Stomach (tissue), 9 donors: ENCODE results near the gene RERE. TPM values are rescaled to one million over a fixed set of nuclear protein-coding genes. Genes with fewer than 3 reads are reported as not detected.

Experiments
- DNase-seq, 2 donors: peaks; one replicate each; pipeline versions ENCODE4 v3.0.0 to v3.0.0-alpha.2; 2013 to 2019
- H3K27ac ChIP-seq, 5 donors: fragments of 200-600 bp in 4 of 5; sonication (generic) in 4 of 5; one replicate each; pipeline ENCODE4 v1.5.1; 2013 to 2019; ENCODE audit warnings: mild to moderate bottlenecking in 1 of 5, moderate library complexity in 1 of 5
- H3K27me3 ChIP-seq, 3 donors: fragments of 200-600 bp; sonication (generic); one replicate each; pipeline ENCODE4 v1.5.1; 2017 to 2019; ENCODE audit warnings: mixed run types in 1 of 3
- H3K36me3 ChIP-seq, 4 donors: fragments of 200-600 bp; sonication (generic); 1 replicate in 3 of 4; 2 replicates in 1 of 4; pipeline ENCODE4 v1.5.1; 2016 to 2019
- H3K4me1 ChIP-seq, 4 donors: fragments of 200-600 bp; sonication (generic); one replicate each; pipeline ENCODE4 v1.5.1; 2016 to 2019
- H3K4me3 ChIP-seq, 4 donors: fragments of 200-600 bp; sonication (generic) in 3 of 4; one replicate each; pipeline ENCODE4 v1.5.1; 2016 to 2019; ENCODE audit warnings: mild to moderate bottlenecking in 1 of 4
- H3K9me3 ChIP-seq, 4 donors: fragments of 200-600 bp; sonication (generic); one replicate each; pipeline ENCODE4 v1.5.1; 2016 to 2019
- EP300 ChIP-seq: sonication (generic); formaldehyde crosslinking; IDR thresholded peaks from one replicate; pipeline ENCODE4 v1.6.1; 2017; ENCODE audit warnings: antibody characterized with exemption
- POLR2A ChIP-seq, 4 donors: fragments of 450-650 bp; IDR thresholded peaks; one replicate each; pipeline ENCODE4 v1.6.1; 2016; ENCODE audit warnings: antibody characterized with exemption in 4 of 4, control low read depth in 2 of 4, mild to moderate bottlenecking in 1 of 4, moderate library complexity in 1 of 4
- POLR2AphosphoS5 ChIP-seq, 3 donors: sonication (generic); formaldehyde crosslinking; IDR thresholded peaks; one replicate each; pipeline ENCODE4 v1.6.1; 2016; ENCODE audit warnings: antibody characterized with exemption in 3 of 3
- WGBS, 5 donors: extraction: QIAGEN DNeasy Blood & Tissue Kit in 3 of 5; methylation state at CpG; one replicate each; pipeline versions ENCODE4 v1.1.5 to v1.1.7; 2013 to 2018; 5-methylcytosine and 5-hydroxymethylcytosine counted together
- intact Hi-C: fragments of 100-400 bp; cut with DNase I; formaldehyde crosslinking; loops from one replicate; pipeline ENCODE4 v1.15.1; 2023; ENCODE audit warnings: low total_unique reads
- polyA plus RNA-seq, 3 donors: library from polyadenylated mRNA; stranded (reverse); fragments of 200-250 nt; gene quantifications; one replicate each; pipeline ENCODE4 v1.2.3, GENCODE V29; 2013
- total RNA-seq, 5 donors: library from RNA; depleted of rRNA; stranded (reverse); fragments of >200 nt; gene quantifications; one replicate each; pipeline versions ENCODE4 v1.1.0 to v1.2.3, GENCODE V29; 2014 to 2016
- TF ChIP-seq, protein P1 (sequence below), 7 experiments: fragments of 450-650 bp in 4 of 7; fragments of 200-600 bp in 3 of 7; sonication (generic) in 3 of 7; IDR thresholded peaks; one replicate each; pipeline ENCODE4 v1.5.1; 2016 to 2019; ENCODE audit warnings: antibody characterized with exemption in 7 of 7, control low read depth in 2 of 7, mild to moderate bottlenecking in 1 of 7
- donor health status: healthy with polysubstance abuse.
- donor health status: Bipolar disorder and iron deficiency.
- donor health status: healthy.

Gene RERE
- total and polyA plus RNA-seq, 8 donors: 15.6 to 198 (median 79.3) TPM

DNA sequence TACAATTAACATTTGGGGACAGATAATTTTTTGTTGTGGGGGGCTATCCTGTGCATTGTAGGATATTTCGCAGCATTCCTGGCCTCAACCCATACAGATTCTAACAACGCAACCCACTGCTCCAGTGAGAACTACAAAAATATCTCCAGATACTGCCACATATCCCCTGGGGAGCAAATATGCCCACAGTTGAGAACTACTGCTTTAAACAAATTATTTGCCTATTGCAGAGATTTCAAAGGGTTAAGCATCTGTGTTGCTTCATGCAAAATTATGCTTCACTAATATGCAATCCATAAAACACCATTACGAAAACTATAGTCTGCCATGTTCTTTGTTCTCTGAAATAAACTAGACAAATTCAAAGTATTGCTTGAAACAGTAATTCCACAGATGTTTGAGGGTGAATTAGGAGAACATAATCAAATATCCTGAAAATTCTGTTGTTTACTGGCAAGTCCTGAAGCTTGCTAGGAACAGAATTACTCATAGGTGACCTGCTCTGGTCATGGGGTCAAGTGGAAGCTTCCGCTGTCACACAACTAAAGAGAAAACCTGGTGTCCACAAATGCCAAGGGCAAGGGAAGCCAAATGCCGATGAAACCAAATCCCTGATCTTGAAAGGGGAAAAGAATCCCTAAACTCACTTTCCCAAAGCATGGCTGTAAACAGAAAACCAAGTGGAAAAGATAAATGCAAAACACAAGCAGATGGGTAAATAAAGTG, 149.4 kb downstream of the RERE start:
- TF ChIP-seq, protein P1, sequence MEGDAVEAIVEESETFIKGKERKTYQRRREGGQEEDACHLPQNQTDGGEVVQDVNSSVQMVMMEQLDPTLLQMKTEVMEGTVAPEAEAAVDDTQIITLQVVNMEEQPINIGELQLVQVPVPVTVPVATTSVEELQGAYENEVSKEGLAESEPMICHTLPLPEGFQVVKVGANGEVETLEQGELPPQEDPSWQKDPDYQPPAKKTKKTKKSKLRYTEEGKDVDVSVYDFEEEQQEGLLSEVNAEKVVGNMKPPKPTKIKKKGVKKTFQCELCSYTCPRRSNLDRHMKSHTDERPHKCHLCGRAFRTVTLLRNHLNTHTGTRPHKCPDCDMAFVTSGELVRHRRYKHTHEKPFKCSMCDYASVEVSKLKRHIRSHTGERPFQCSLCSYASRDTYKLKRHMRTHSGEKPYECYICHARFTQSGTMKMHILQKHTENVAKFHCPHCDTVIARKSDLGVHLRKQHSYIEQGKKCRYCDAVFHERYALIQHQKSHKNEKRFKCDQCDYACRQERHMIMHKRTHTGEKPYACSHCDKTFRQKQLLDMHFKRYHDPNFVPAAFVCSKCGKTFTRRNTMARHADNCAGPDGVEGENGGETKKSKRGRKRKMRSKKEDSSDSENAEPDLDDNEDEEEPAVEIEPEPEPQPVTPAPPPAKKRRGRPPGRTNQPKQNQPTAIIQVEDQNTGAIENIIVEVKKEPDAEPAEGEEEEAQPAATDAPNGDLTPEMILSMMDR (IDR thresholded peaks at IDR 0.05): no peak
- TF ChIP-seq EP300: no peak
- TF ChIP-seq POLR2AphosphoS5 (IDR thresholded peaks at IDR 0.05): no peak
- TF ChIP-seq POLR2A (IDR thresholded peaks at IDR 0.05): no peak
- Histone ChIP-seq H3K36me3 (no peaks in the 10 kb centered on the region), H3K27ac (peak overlapping the region in 1 of 5 donors; percentile 18), H3K9me3 (no peaks in the 10 kb centered on the region), H3K4me3 (no peak overlapping the region), H3K27me3 (no peaks in the 10 kb centered on the region), H3K4me1 (peaks cover 62 to 94% (median 80%) of the 10 kb centered on the region in 4 donors)
- intact Hi-C loops: loop anchor here (10.0 kb wide), 1 partner anchor 103 kb away; no protein-coding TSS in a partner anchor
- 79 to 85% (median 83%) methylated on average over 5 of the region's 5 CpGs for WGBS, 5 donors
- no peak for DNase-seq

DNA sequence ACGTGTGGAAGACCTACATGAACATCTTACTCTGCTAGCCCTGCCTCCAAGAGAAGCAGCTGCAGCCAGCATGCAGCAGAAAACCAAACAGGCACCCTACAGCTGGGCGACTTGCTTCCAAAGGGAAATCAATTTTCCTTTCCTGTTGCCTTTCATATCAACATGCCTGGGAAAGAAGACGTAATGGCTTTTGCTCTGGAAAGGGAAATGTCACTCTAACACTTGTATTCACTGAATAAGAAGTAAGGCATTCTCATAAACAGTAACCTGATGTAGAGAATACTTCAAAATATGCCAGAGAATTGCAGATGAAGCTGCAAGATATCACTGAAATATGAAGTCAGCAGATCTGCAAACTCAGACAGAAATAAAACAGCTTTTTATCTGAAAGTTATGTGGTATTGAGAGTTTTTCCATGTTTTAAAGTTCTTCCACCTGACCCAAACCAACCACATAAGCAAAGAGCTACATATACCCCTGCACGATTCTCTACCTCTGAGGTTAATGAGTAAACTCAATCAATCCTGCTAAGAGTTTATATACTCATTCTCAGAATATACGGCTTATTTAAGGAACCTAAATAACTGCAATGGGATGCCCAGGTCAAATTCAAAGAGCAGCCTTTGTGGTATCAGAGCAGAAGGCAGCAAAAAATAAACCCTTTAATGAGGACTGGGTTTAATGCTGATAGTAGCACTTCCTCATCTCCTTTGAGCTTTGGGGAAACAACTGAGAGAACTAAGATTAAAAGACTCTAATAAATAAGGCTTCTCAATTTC, 150.9 kb downstream of the RERE start:
- H3K9me3 ChIP-seq: no peaks in the 10 kb centered on the region
- no peaks in the 10 kb centered on the region for H3K27me3 ChIP-seq
- peak in 1 of 2 donors; percentile 60 for DNase-seq
- H3K27ac ChIP-seq: peak overlapping the region in 2 of 5 donors; percentile 8 to 40
- H3K36me3 ChIP-seq: no peaks in the 10 kb centered on the region
- H3K4me3 ChIP-seq: no peak overlapping the region
- WGBS, 5 donors: 17 to 28% (median 25%) methylated on average over 5 of the region's 5 CpGs
- H3K4me1 ChIP-seq: peaks cover 64 to 93% (median 86%) of the 10 kb centered on the region in 4 donors
- intact Hi-C loops: loop anchor here (10.0 kb wide), 1 partner anchor 102 kb away; no protein-coding TSS in a partner anchor
- TF ChIP-seq POLR2AphosphoS5 (IDR thresholded peaks at IDR 0.05) (no peak), POLR2A (IDR thresholded peaks at IDR 0.05) (no peak)

DNA sequence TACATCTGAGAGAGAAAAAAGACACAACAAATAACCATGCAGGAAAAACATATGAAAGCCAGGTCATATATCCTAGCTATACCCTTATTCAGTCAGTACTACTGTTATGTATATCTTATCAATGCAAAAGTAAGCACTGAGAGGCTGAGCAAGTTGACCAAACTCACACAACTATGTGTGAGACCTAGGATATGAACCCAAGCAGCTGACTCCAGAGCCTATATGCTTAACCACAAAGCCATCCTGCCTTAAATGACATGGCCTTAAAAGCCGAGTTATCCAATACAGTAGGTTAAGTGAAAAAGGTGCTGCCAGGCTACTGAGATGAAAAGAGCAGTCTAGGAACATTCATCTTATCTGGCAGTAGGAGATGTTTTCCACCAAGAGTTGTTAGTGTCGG, 151.6 kb downstream of the RERE start:
- peaks cover 68 to 93% (median 90%) of the 10 kb centered on the region in 4 donors for H3K4me1 ChIP-seq
- H3K36me3 ChIP-seq: no peaks in the 10 kb centered on the region
- no peaks in the 10 kb centered on the region for H3K9me3 ChIP-seq
- WGBS, 5 donors: 22 to 59% (median 46%) methylated on average over 2 of the region's 2 CpGs
- no peak overlapping the region for H3K4me3 ChIP-seq
- intact Hi-C loops: loop anchor here (10.0 kb wide), 1 partner anchor 101 kb away; no protein-coding TSS in a partner anchor
- H3K27ac ChIP-seq: peak overlapping the region in 3 of 5 donors; percentile 1 to 40 (median 8)
- H3K27me3 ChIP-seq: no peaks in the 10 kb centered on the region
- DNase-seq: no peak
- TF ChIP-seq EP300: no peak
- TF ChIP-seq POLR2A (IDR thresholded peaks at IDR 0.05): no peak
- TF ChIP-seq, protein P1 (IDR thresholded peaks at IDR 0.05): no peak
- no peak for TF ChIP-seq POLR2AphosphoS5 (IDR thresholded peaks at IDR 0.05)

DNA sequence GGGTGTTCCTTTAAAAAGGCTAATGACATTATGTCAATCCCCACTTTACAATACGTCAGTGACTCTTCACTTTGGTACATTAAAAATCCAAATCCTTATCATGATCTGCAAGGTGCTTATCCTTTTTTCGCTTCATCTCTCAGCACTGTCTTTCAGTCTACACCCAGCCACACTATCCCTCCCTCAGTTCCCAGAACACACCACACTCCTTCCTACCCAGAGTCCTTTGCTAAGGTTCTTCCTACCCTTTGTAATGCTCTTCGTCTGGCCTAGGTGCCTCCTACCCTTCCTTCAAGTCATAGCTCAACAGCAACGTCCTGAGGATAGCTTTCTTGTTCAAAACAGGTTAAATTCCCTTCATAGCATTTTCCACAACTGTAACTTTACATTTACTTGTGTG, 152.6 kb downstream of the RERE start:
- peaks cover 67 to 93% (median 89%) of the 10 kb centered on the region in 4 donors for H3K4me1 ChIP-seq
- H3K36me3 ChIP-seq: no peaks in the 10 kb centered on the region
- no peaks in the 10 kb centered on the region for H3K9me3 ChIP-seq
- WGBS, 5 donors: 84 to 88% (median 87%) methylated on average over 4 of the region's 4 CpGs
- peak overlapping the region in 1 of 5 donors; percentile 75 for H3K27ac ChIP-seq
- H3K27me3 ChIP-seq: no peaks in the 10 kb centered on the region
- H3K4me3 ChIP-seq: no peak overlapping the region
- TF ChIP-seq EP300 (no peak), POLR2A (IDR thresholded peaks at IDR 0.05) (no peak), POLR2AphosphoS5 (IDR thresholded peaks at IDR 0.05) (no peak)
- TF ChIP-seq, protein P1 (IDR thresholded peaks at IDR 0.05): no peak
- DNase-seq: no peak
- intact Hi-C loops: loop anchor here (10.0 kb wide), 1 partner anchor 100 kb away; no protein-coding TSS in a partner anchor
